Activated CD4-positive, alpha-beta T cell treated with anti-CD3 and anti-CD28 coated beads, Interleukin-2, amount 50 U/mL, for 1 hour (primary cell): ENCODE measurements around the gene RPTOR.

Experiments used
- DNase-seq: peaks from one replicate; pipeline ENCODE4 v3.0.0-alpha.2; 2020

Gene RPTOR

GRCh38 chr17:80941171-80941570 is 396.5 kb downstream of the RPTOR start:
- DNase-seq: no peak

DNA sequence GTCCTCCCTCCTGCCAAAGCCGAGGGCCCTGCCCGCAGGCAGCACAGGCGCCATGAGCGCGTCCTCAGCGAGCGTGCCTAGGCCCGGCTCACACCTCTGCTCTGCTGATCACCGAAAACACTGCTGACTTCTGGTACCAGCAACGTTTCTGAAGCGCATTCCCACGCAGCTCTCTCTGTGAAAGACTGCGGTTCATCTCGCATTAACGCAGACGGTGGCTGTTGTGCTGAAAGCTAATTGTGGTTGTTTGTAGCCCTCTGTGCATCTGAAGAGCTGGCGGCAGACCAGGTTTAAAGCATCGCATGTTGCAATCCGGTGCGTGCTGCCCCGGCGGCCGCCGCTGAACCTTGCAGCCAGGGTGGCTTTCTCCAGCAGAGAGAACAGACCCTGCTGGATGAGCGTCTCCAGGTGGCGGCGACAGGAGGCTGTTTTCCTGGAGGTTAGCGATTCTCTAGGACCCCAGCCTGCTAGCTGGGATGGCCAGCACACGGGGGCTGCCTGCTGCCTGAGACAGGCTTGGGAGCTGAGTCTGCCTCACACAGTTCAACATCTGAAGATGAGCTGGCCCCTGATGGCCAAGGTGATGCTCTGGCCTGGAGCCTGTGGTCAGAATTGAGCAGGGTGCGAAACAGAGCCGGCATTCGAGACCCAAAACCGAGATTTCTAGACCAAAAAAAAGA is 397.2 kb downstream of the RPTOR start:
- DNase-seq: no peak

DNA sequence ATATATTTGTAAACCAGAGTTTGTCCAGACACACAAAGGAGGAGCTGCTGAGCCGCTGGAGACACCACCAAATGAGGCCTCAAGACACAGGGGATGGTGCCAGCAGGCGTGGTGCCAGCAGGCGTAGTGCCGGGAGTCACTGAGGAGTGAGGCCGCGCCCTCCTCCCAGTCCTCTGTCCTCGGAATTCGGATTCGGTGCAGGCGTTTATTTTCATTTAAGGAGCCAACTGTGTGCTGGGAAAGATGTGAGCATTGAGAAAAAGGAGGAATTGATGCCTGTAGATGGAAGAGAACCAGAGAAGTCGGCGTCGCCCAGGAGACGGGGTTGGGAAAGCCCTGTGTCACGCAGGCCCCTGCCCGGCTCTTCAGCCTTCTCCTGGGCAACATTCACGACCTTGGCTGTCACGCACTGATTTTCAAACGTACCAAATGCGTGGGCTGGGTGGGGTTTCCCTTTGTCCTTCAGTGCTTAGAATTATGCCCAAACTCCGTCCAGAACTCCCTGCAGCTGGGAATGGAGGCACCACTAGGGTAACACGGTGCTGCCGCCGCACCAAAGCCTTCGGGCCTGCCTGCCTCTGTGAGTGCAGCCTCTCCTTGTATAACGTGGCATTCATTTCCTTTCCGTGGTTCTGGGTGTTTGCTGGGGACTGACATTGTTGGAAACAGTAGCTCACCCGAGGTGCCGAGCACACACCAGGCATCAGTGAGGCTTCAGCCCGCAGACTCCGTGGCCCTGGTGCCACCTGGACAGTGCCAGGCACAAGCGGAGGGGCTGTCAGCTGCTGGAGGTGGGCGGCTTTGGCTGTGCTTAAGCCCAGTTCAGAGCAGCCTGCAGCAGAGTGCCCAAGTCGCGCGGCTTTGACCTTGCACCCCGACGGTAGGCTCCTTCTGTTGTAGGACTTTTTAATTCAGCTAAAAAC is 398.0 kb downstream of the RPTOR start:
- DNase-seq: no peak

DNA sequence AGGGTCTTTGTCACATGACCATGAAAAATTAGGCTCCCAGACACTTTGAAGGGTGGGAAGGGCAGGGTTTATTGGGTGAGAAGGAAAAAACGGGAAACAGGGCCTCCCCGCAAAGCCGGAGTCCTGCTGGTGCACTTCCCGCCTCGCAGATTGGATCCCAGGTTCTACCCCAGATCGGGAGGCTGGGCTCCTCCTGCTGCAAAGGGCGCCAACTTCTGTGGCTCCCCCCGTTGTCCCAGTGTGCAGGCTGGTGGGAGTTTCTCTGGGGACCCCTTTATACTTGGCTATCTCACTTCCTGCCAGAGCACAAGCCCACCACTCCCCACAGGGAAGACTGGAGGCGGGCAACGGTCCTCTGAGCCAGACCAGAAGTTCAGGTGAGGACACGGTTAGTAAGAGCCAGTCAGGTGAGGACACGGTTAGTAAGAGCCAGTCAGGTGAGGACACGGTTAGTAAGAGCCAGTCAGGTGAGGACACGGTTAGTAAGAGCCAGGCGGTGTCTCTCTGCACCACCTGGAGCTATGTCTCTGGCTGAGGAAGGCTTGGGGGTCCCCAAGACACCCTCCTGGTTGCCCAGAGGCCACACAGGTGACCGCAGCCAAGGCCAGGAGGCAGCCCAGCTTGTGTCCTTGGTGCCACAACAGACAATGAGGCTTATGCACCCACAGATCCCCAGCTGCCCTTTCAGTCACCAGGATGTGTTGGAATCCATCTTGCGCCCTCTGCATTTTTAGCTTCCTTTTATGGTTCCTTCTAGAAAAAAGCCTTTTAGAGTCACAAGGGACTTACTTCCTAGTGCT is 398.9 kb downstream of the RPTOR start:
- no peak for DNase-seq

DNA sequence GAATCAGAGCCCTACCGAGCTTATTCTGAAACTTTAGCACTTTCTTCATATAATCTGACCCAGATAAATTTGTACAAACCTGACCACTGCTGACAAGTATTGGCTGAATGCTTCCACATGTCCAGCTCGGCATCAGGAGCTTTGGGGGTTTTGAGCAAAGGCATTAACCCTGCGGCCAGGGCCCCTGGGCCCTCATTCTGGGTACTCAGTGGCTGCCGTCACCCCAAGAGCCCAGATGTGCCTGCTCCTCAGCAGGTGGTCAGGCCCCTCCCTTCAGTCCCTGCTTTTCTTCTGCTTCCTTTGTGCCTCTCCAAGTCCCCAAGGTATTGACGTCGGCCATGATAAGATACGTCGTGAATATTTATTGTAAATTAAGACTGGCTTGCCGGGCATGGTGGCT is 399.7 kb downstream of the RPTOR start:
- no peak for DNase-seq

DNA sequence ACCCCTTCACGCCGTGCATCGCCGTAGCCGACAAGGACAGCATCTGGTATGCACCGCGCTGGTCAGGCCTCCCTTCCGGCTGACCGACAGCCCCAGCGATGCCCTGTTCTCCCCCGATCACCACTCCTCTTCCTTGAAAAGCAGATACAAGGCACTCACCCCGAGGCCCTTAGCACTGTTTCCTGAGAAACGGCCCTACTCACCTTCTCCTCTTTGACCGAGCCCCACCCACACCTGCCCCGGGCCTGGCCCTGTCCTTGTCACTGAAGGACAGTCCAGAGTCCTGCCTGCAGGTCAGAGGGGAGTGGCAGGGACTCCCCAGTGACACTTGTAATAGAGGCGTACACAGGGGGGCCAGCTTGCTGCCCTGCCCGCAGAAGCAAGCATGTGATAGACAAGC is 401.1 kb downstream of the RPTOR start:
- no peak for DNase-seq

DNA sequence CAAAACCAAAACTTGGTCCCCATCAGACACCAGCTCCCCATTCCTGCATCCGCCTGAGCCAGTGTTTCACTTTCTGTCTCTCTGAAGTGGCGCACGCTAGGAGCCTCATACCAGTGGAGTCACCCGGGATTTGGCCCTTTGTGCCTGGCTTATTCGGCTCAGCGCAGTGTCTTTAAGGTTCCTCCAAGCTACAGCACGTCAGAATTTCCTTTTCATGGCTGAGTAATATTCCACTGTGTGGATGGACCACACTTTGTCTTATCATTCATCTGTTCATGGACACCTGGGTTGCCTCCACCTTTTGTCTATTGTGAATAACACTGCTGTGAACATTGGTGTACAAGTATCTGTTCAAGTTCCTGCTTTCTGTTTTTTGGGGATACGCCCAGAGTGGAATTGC is 401.8 kb downstream of the RPTOR start:
- no peak for DNase-seq

DNA sequence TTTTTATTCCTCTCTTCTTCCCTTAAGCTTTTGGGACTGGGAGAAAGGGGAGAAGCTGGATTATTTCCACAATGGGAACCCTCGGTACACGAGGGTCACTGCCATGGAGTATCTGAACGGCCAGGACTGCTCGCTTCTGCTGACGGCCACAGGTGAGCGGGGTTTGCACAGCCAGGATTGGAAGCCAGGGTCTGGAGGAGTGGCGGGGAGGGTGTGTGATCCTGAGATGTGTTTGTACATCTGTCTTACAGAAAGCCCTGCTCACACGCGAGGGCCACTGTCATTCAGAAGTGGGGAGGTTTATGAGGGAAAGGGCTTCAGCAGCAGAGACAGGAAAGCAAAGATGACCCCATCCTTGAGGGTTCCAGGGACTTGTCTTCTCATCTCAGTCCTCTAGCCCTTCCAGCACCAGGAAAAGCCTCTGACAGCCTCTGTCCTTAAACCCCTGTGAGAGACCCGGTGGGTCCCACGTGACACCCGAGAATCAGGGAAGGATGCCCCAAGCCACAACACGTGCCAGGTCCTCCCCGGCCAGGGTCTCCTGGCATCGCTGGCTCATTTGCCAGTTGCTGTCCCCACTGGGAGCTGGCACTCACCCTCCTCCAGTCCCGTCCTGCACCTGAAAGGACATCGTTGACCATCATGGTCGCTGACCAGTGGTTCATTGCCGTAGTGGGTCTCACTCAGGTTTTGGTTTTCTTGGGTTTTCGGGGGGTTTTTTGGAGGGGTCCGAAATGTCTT is 402.7 kb downstream of the RPTOR start:
- no peak for DNase-seq

- DNase-seq: no peak
These were observed 403.7 kb downstream of the RPTOR start for GRCh38 chr17:80948019-80948975.

GRCh38 chr17:80948976-80949450 is 404.4 kb downstream of the RPTOR start:
- DNase-seq: no peak

GRCh38 chr17:80949451-80950421 is 405.1 kb downstream of the RPTOR start:
- no peak for DNase-seq

GRCh38 chr17:80950466-80951120 is 406.0 kb downstream of the RPTOR start:
- DNase-seq: no peak

GRCh38 chr17:80951121-80952090 is 406.8 kb downstream of the RPTOR start:
- DNase-seq: no peak

GRCh38 chr17:80952291-80952690 is 407.7 kb downstream of the RPTOR start:
- no peak for DNase-seq

DNA sequence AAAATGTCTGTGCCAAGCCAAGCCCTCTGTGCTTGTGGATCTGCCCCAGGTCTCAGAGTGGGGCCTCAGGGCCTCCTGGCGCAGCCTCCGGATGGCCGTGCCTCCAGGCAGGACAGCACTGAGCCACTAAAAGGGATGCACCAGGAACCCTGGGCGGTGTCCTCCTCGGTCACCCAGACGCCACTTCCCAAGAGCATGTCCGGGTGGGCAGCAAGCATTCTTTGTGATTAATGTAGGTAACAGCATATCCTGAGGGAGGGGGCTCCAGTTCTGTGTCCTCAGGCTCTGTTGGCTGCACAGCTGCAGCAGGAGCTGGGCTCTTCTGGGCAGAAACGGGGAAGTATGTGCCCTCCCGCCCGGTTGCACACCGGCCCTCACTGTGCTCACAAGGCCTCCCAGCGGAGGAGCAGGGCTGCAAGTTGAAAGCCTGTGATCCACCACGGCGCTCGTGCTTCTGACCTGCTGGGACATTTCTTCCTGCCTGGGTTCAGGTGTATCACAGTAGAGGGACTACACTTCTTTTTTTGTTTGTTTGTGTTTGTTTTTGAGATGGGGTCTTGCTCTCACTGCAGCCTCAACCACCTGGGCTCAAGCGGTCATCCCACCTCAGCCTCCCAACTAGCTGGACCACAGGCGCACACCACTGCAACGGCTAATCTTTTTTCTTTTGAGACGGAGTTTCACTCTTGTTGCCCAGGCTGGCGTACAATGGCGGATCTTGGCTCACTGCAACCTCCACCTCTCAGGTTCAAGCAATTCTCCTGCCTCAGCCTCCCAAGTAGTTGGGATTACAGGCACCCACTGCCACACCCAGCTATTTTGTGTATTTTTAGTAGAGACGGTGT is 409.1 kb downstream of the RPTOR start:
- no peak for DNase-seq

- DNase-seq: no peak
These were observed 410.4 kb downstream of the RPTOR start for GRCh38 chr17:80955078-80955477.

- no peak for DNase-seq
These were observed 411.1 kb downstream of the RPTOR start for GRCh38 chr17:80955671-80956280.
